ENCODE results near the gene JMJD6.

Gene JMJD6

GRCh38 chr17:76696763-76697701 lies 29.4 kb downstream of the JMJD6 start:
- DNase-seq, result no peak

GRCh38 chr17:76695059-76695831 lies 31.2 kb downstream of the JMJD6 start:
- DNase-seq, result no peak

- DNase-seq, result no peak
Observed at GRCh38 chr17:76691379-76692191, 34.8 kb downstream of the JMJD6 start.

- DNase-seq, result no peak
Observed at GRCh38 chr17:76690596-76691280, 35.7 kb downstream of the JMJD6 start.

GRCh38 chr17:76689859-76690258 lies 36.5 kb downstream of the JMJD6 start:
- DNase-seq, result no peak

- DNase-seq, result no peak
Observed at GRCh38 chr17:76688165-76688622, 38.2 kb downstream of the JMJD6 start.

GRCh38 chr17:76687298-76688164 lies 38.9 kb downstream of the JMJD6 start:
- DNase-seq, result no peak

GRCh38 chr17:76686538-76687297 lies 39.7 kb downstream of the JMJD6 start:
- DNase-seq, result no peak

- no peak for DNase-seq
Observed at GRCh38 chr17:76685846-76686245, 40.6 kb downstream of the JMJD6 start.

- DNase-seq, result no peak
Observed at GRCh38 chr17:76685366-76685765, 41.0 kb downstream of the JMJD6 start.

GRCh38 chr17:76684756-76685155 lies 41.6 kb downstream of the JMJD6 start:
- no peak for DNase-seq

- no peak for DNase-seq
Observed at GRCh38 chr17:76683921-76684745, 42.3 kb downstream of the JMJD6 start.

- DNase-seq, result no peak
Observed at GRCh38 chr17:76683011-76683755, 43.2 kb downstream of the JMJD6 start.

GRCh38 chr17:76682296-76682695 lies 44.1 kb downstream of the JMJD6 start:
- no peak for DNase-seq

GRCh38 chr17:76681222-76682137 lies 44.9 kb downstream of the JMJD6 start:
- no peak for DNase-seq

- DNase-seq, result no peak
Observed at GRCh38 chr17:76679239-76679638, 47.2 kb downstream of the JMJD6 start.

GRCh38 chr17:76678330-76678729 lies 48.1 kb downstream of the JMJD6 start:
- no peak for DNase-seq

- no peak for DNase-seq
Observed at GRCh38 chr17:76677406-76677805, 49.0 kb downstream of the JMJD6 start.
